ENCODE results near the gene DAB1. TPM values are rescaled to one million over a fixed set of nuclear protein-coding genes. Genes with fewer than 3 reads are reported as not detected.

DAB1 gene
- total RNA-seq, 6 donors from 2014 or later, result 0.15 to 0.20 TPM; not detected in 4

DNA sequence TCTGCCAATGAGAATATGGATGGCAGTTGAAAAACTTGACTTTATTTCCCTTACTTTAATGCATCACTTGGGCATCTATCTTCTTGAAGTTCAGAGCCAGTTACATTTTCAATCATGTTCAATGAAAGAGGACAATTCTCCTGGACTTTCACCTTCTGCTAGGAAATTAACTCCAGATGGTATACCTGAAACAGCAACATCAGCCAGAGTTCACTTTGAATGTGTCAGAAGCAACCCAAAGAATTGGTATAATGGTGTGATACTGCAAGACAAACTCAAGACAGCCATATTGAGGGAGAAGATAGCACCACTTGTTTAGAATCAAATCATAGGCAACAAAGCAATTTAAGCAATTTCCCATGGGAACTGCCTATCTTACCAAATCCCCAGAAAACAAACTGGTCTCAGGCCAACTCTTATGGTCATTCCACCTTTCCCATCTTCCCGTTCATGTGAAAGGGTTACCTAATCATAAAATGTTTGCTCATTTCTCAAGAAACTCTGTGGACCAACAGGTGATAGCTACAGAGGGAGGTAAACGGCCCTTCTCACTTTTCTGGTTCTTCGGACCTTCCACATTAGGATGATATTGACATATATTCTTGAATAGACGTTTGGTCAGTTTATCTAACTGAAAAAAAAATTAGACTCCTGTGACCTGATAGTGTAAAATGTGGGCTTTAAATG is 428.3 kb downstream of the DAB1 start:
- TF ChIP-seq EP300 (IDR thresholded peaks at IDR 0.05) (no peak), CTCF (IDR thresholded peaks at IDR 0.05) (no peak), POLR2A (IDR thresholded peaks at IDR 0.05) (no peak), POLR2AphosphoS5 (IDR thresholded peaks at IDR 0.05) (no peak)
- H3K27me3 ChIP-seq, result no peaks in the 10 kb centered on the region
- H3K4me3 ChIP-seq, result no peak overlapping the region
- H3K27ac ChIP-seq, result no peak overlapping the region
- H3K36me3 ChIP-seq, result no peaks in the 10 kb centered on the region
- ATAC-seq (ENCODE audit: low FRiP score in 2 of 2), result no peak
- no peak for DNase-seq
- WGBS, 2 donors, result 54 to 78% methylated on average over 4 of the region's 4 CpGs
- no peaks in the 10 kb centered on the region for H3K9me3 ChIP-seq
- H3K4me1 ChIP-seq, result no peaks in the 10 kb centered on the region

DNA sequence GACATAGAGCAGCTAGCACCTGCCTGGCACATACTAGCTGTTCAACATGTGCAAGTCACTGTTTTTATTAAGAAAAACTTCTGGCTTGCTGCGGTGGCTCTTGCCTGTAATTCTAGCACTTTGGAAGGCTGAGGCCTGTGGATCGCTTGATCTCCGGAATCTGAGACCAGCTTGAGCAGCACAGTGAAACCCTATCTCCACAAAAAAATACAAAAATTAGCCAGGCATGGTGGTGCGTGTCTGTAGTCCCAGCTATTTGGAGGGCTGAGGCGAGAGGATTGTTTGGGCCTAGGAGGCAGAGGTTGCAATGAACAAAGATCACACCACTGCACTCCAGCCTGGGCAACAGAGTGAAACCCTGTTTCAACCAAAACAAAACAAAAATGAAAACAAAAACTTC is 430.4 kb downstream of the DAB1 start:
- TF ChIP-seq EP300 (IDR thresholded peaks at IDR 0.05) (no peak), CTCF (IDR thresholded peaks at IDR 0.05) (no peak), POLR2AphosphoS5 (IDR thresholded peaks at IDR 0.05) (no peak), POLR2A (IDR thresholded peaks at IDR 0.05) (no peak)
- H3K27me3 ChIP-seq, result no peaks in the 10 kb centered on the region
- no peak for DNase-seq
- no peak overlapping the region for H3K4me3 ChIP-seq
- no peaks in the 10 kb centered on the region for H3K36me3 ChIP-seq
- no peaks in the 10 kb centered on the region for H3K9me3 ChIP-seq
- no peak for ATAC-seq (ENCODE audit: low FRiP score in 2 of 2)
- no peaks in the 10 kb centered on the region for H3K4me1 ChIP-seq
- H3K27ac ChIP-seq, result no peak overlapping the region
- WGBS, 2 donors, result 95 to 99% methylated on average over 5 of the region's 5 CpGs

DNA sequence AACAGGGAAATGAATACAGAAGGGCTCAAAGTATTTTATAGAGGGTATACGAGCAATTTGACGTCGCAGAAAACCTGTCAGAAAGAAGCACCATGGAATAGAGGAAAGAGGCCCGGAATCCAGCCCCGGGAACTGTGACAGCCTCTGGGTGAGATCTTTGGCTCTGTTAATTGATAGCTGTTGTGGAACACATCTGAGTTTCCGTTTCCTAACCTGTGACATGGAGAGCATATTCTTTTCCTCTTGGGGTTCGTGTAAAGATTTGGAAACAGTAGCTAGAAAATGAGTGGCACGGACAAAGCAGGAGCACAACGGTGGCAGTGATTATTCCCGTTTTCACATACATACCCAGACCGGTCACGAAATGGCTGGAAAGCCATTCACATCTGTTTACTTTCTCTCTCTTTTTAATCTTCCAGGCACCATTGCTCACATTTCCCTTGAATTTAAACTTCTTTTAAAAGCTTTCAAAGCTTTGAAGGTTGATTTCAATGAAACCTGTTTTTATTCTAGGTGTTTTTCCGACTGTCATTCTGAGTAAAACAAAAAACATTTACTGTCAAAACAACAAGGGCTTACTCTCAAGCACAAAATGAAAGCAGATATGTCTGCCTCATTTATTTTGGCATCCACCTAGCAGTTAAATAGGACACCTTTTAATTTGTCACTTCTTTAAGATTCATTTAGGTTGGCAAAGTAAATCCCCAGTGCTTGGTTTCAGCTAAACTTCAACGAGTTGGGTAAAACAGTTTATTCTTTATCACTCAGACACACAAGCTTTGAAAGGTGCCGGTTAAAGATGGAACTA is 431.3 kb downstream of the DAB1 start:
- no peaks in the 10 kb centered on the region for H3K27me3 ChIP-seq
- TF ChIP-seq POLR2AphosphoS5 (IDR thresholded peaks at IDR 0.05) (no peak), POLR2A (IDR thresholded peaks at IDR 0.05) (no peak), CTCF (IDR thresholded peaks at IDR 0.05) (no peak), EP300 (IDR thresholded peaks at IDR 0.05) (no peak)
- no peak for ATAC-seq (ENCODE audit: low FRiP score in 2 of 2)
- H3K36me3 ChIP-seq, result no peaks in the 10 kb centered on the region
- no peaks in the 10 kb centered on the region for H3K9me3 ChIP-seq
- H3K27ac ChIP-seq, result no peak overlapping the region
- DNase-seq, result no peak
- WGBS, 2 donors, result 69 to 72% methylated on average over 15 of the region's 15 CpGs
- H3K4me1 ChIP-seq, result no peaks in the 10 kb centered on the region
- H3K4me3 ChIP-seq, result no peak overlapping the region

- ATAC-seq (ENCODE audit: low FRiP score in 2 of 2) (no peak), DNase-seq (no peak)
- Histone ChIP-seq H3K27ac (no peak overlapping the region), H3K4me3 (no peak overlapping the region), H3K9me3 (no peaks in the 10 kb centered on the region), H3K36me3 (no peaks in the 10 kb centered on the region), H3K4me1 (no peaks in the 10 kb centered on the region), H3K27me3 (no peaks in the 10 kb centered on the region)
- WGBS, 2 donors, result 74 to 84% methylated on average over 3 of the region's 3 CpGs
- no peak for TF ChIP-seq POLR2AphosphoS5 (IDR thresholded peaks at IDR 0.05)
- no peak for TF ChIP-seq CTCF (IDR thresholded peaks at IDR 0.05)
- TF ChIP-seq EP300 (IDR thresholded peaks at IDR 0.05), result no peak
- no peak for TF ChIP-seq POLR2A (IDR thresholded peaks at IDR 0.05)
Measured at GRCh38 chr1:56991576-56991975, 432.3 kb downstream of the DAB1 start.

All from upper lobe of left lung (tissue), 6 donors.